GM12875 (cell line): ENCODE measurements around the gene EXOC6.

Source experiments
- H3K4me3 ChIP-seq: one replicate; pipeline ENCODE4 v1.5.1; 2011; ENCODE audit warnings: low read depth, low read length, control low read depth
- CTCF ChIP-seq: IDR thresholded peaks from 2 replicates; pipeline ENCODE4 v1.5.1; 2011; ENCODE audit warnings: low read depth, mild to moderate bottlenecking, control low read depth, inconsistent platforms, low read length, moderate library complexity, borderline replicate concordance; ENCODE audit not compliant: insufficient read depth

EXOC6 gene

GRCh38 chr10:93076871-93077270 lies 228.6 kb downstream of the EXOC6 start:
- no peak overlapping the region for H3K4me3 ChIP-seq
- TF ChIP-seq CTCF, result no peak

GRCh38 chr10:93077860-93078337 lies 229.6 kb downstream of the EXOC6 start:
- no peak overlapping the region for H3K4me3 ChIP-seq
- TF ChIP-seq CTCF, result no peak

- H3K4me3 ChIP-seq, result no peak overlapping the region
- no peak for TF ChIP-seq CTCF
These were observed 231.5 kb downstream of the EXOC6 start for GRCh38 chr10:93079663-93080349.

GRCh38 chr10:93080350-93081046 lies 232.2 kb downstream of the EXOC6 start:
- H3K4me3 ChIP-seq, result no peak overlapping the region
- TF ChIP-seq CTCF, result peak; percentile 80

GRCh38 chr10:93081318-93081717 lies 233.0 kb downstream of the EXOC6 start:
- no peak for TF ChIP-seq CTCF

GRCh38 chr10:93081834-93082233 lies 233.5 kb downstream of the EXOC6 start:
- no peak overlapping the region for H3K4me3 ChIP-seq
- no peak for TF ChIP-seq CTCF

More at GRCh38 chr10:93081318-93081717, 233.0 kb downstream of the EXOC6 start:
- no peak overlapping the region for H3K4me3 ChIP-seq
